GM19099 (cell line): ENCODE results near the gene RAB14.

Experiments used
- POLR2A ChIP-seq: IDR thresholded peaks from 3 replicates; pipeline ENCODE4 v1.6.1; 2011; ENCODE audit warnings: low read depth; ENCODE audit not compliant: insufficient read length; ENCODE audit errors: extremely low read depth

The RAB14 gene

GRCh38 chr9:121227862-121228261 lies 26.2 kb upstream of the RAB14 start:
- TF ChIP-seq POLR2A: no peak

- no peak for TF ChIP-seq POLR2A
Measured at GRCh38 chr9:121226175-121226574, 24.5 kb upstream of the RAB14 start.

- no peak for TF ChIP-seq POLR2A
Measured at GRCh38 chr9:121225240-121225639, 23.6 kb upstream of the RAB14 start.

GRCh38 chr9:121222524-121223171 lies 21.0 kb upstream of the RAB14 start:
- TF ChIP-seq POLR2A: no peak

- no peak for TF ChIP-seq POLR2A
Measured at GRCh38 chr9:121221664-121222055, 20.0 kb upstream of the RAB14 start.

GRCh38 chr9:121220996-121221663 lies 19.5 kb upstream of the RAB14 start:
- TF ChIP-seq POLR2A: no peak

- no peak for TF ChIP-seq POLR2A
Measured at GRCh38 chr9:121219530-121219929, 17.9 kb upstream of the RAB14 start.

- no peak for TF ChIP-seq POLR2A
Measured at GRCh38 chr9:121218357-121219027, 16.8 kb upstream of the RAB14 start.

- no peak for TF ChIP-seq POLR2A
Measured at GRCh38 chr9:121217609-121218292, 16.1 kb upstream of the RAB14 start.

- TF ChIP-seq POLR2A: no peak
Measured at GRCh38 chr9:121216271-121216805, 14.7 kb upstream of the RAB14 start.

GRCh38 chr9:121214005-121214404 lies 12.3 kb upstream of the RAB14 start:
- TF ChIP-seq POLR2A: no peak

GRCh38 chr9:121213136-121213806 lies 11.6 kb upstream of the RAB14 start:
- no peak for TF ChIP-seq POLR2A

GRCh38 chr9:121210536-121210935 lies 8.9 kb upstream of the RAB14 start:
- no peak for TF ChIP-seq POLR2A

- TF ChIP-seq POLR2A: peak; percentile 36
Measured at GRCh38 chr9:121207371-121207940, 5.8 kb upstream of the RAB14 start.
